ENCODE measurements around the gene OBP2A.

Gene OBP2A

GRCh38 chr9:135579889-135580660, 34.1 kb downstream of the OBP2A start:
- no peak for DNase-seq (ENCODE audit: low read depth)

- DNase-seq (ENCODE audit: low read depth), result no peak
These were observed 34.9 kb downstream of the OBP2A start for GRCh38 chr9:135580664-135581380.

- DNase-seq (ENCODE audit: low read depth), result no peak
These were observed 35.9 kb downstream of the OBP2A start for GRCh38 chr9:135581636-135582426.

- no peak for DNase-seq (ENCODE audit: low read depth)
These were observed 36.6 kb downstream of the OBP2A start for GRCh38 chr9:135582541-135582940.

GRCh38 chr9:135582966-135583687, 37.2 kb downstream of the OBP2A start:
- DNase-seq (ENCODE audit: low read depth), result no peak

GRCh38 chr9:135583688-135584011, 37.7 kb downstream of the OBP2A start:
- DNase-seq (ENCODE audit: low read depth), result no peak

GRCh38 chr9:135584371-135584770, 38.4 kb downstream of the OBP2A start:
- DNase-seq (ENCODE audit: low read depth), result no peak

- DNase-seq (ENCODE audit: low read depth), result no peak
These were observed 39.0 kb downstream of the OBP2A start for GRCh38 chr9:135584934-135585333.

- DNase-seq (ENCODE audit: low read depth), result no peak
These were observed 40.7 kb downstream of the OBP2A start for GRCh38 chr9:135586601-135587109.

GRCh38 chr9:135587658-135588057, 41.7 kb downstream of the OBP2A start:
- DNase-seq (ENCODE audit: low read depth), result no peak

GRCh38 chr9:135588371-135588770, 42.4 kb downstream of the OBP2A start:
- no peak for DNase-seq (ENCODE audit: low read depth)

- DNase-seq (ENCODE audit: low read depth), result no peak
These were observed 43.1 kb downstream of the OBP2A start for GRCh38 chr9:135588886-135589595.

GRCh38 chr9:135589596-135590485, 43.9 kb downstream of the OBP2A start:
- DNase-seq (ENCODE audit: low read depth), result no peak

GRCh38 chr9:135590486-135591079, 44.7 kb downstream of the OBP2A start:
- DNase-seq (ENCODE audit: low read depth), result no peak

- DNase-seq (ENCODE audit: low read depth), result no peak
These were observed 45.8 kb downstream of the OBP2A start for GRCh38 chr9:135591506-135592330.

- DNase-seq (ENCODE audit: low read depth), result no peak
These were observed 46.3 kb downstream of the OBP2A start for GRCh38 chr9:135592331-135592590.

GRCh38 chr9:135592625-135593024, 46.7 kb downstream of the OBP2A start:
- no peak for DNase-seq (ENCODE audit: low read depth)

GRCh38 chr9:135596211-135596610, 50.3 kb downstream of the OBP2A start:
- no peak for DNase-seq (ENCODE audit: low read depth)

Data from activated T-helper 9 cell treated with anti-CD3 and anti-CD28 coated beads, Interleukin-2, amount 50 U/mL, for 16 hours (primary cell).